K562 (cell line): Measurements from ENCODE around the gene KIR3DL2. TPM values are rescaled to one million over a fixed set of nuclear protein-coding genes. Genes with fewer than 3 reads are reported as not detected.

Experiments
- CEBPG ChIP-seq, 3 experiments: fragments of 200-800 bp in 1 of 3; sonication (Bioruptor generic) in 1 of 3; sonication (generic) in 1 of 3; formaldehyde crosslinking in 1 of 3; IDR thresholded peaks in 2 of 3; conservative IDR thresholded peaks in 1 of 3; 2 replicates each; pipeline versions ENCODE4 v1.6.1 to v1.8.0; 2016 to 2022; ENCODE audit warnings: missing compliant biosample characterization in 2 of 3, missing genetic modification characterization in 2 of 3, mild to moderate bottlenecking in 1 of 3, missing genetic modification reagents in 1 of 3
- IRF2 ChIP-seq: sonication (generic); formaldehyde crosslinking; IDR thresholded peaks from 2 replicates; pipeline ENCODE4 v1.8.1; 2022; ENCODE audit warnings: mild to moderate bottlenecking, missing genetic modification reagents
- IRF9 ChIP-seq: fragments of 450-650 bp; IDR thresholded peaks from 2 replicates; pipeline ENCODE4 v1.6.1; 2016; ENCODE audit warnings: missing biosample characterization, missing genetic modification characterization
- LCOR ChIP-seq: sonication (generic); formaldehyde crosslinking; IDR thresholded peaks from 2 replicates; pipeline ENCODE4 v1.8.0; 2022; ENCODE audit warnings: mild to moderate bottlenecking, missing genetic modification reagents
- TCF3 ChIP-seq: sonication (generic); formaldehyde crosslinking; IDR thresholded peaks from 2 replicates; pipeline ENCODE4 v1.4.0; 2020; ENCODE audit warnings: mild to moderate bottlenecking, missing genetic modification reagents
- USF1 ChIP-seq: sonication (generic); formaldehyde crosslinking; IDR thresholded peaks from 2 replicates; pipeline ENCODE4 v1.9.0; 2022; ENCODE audit warnings: mild to moderate bottlenecking, missing genetic modification reagents
- ZBTB26 ChIP-seq: fragments of 450-650 bp; formaldehyde crosslinking; IDR thresholded peaks from 2 replicates; pipeline ENCODE4 v1.4.0; 2022; ENCODE audit warnings: missing genetic modification characterization
- ZBTB40 ChIP-seq, 2 experiments: fragments of 450-650 bp in 1 of 2; sonication (generic) in 1 of 2; formaldehyde crosslinking in 1 of 2; IDR thresholded peaks; 2 replicates each; pipeline versions ENCODE4 v1.7.1 to v1.9.0; 2016 to 2022; ENCODE audit warnings: inconsistent platforms in 1 of 2, mild to moderate bottlenecking in 1 of 2, missing genetic modification reagents in 1 of 2
- ZNF639 ChIP-seq, 2 experiments: fragments of 200-800 bp in 1 of 2; sonication (Bioruptor generic) in 1 of 2; sonication (generic) in 1 of 2; formaldehyde crosslinking in 1 of 2; IDR thresholded peaks in 1 of 2; conservative IDR thresholded peaks in 1 of 2; 2 replicates each; pipeline versions ENCODE4 v1.5.0 to v1.6.1; 2016 to 2020; ENCODE audit warnings: missing compliant biosample characterization in 1 of 2, missing genetic modification characterization in 1 of 2, missing genetic modification reagents in 1 of 2
- ZNF785 ChIP-seq: fragments of 250-450 bp; sonication (Bioruptor Pico); IDR thresholded peaks from 2 replicates; pipeline ENCODE4 v1.4.0; 2020; ENCODE audit warnings: mild to moderate bottlenecking
- polyA plus RNA-seq, 8 experiments: library from polyadenylated mRNA; depleted of rRNA in 4 of 8; stranded (reverse) in 5 of 8; unstranded in 3 of 8; fragments of >200 nt; fragmentation: Nextera tagmentation in 2 of 8; fragmentation: Illumina TruSeq in 1 of 8; extraction: Ambion mirVana in 2 of 8; extraction: Trizol in 1 of 8; gene quantifications; 2 replicates each; pipeline versions ENCODE4 v1.2.1 to v1.2.3, GENCODE V29; 2011 to 2014; ENCODE audit warnings: inconsistent platforms in 1 of 8, missing spikeins in 1 of 8
- total RNA-seq, 7 experiments: library from RNA; depleted of rRNA in 6 of 7; stranded (reverse); fragments of >200 nt in 6 of 7; fragmentation: Illumina TruSeq in 2 of 7; extraction: Trizol in 2 of 7; gene quantifications; 2 replicates each; pipeline versions ENCODE4 v1.2.1 to v1.2.3, GENCODE V29; 2011 to 2021; ENCODE audit warnings: low replicate concordance in 1 of 7

The KIR3DL2 gene
- total and polyA plus RNA-seq, 9 of the 15 experiments (the other 6 are each of a cell fraction or from before 2014, with no cell fraction given) = not detected

GRCh38 chr19:54905803-54906511 is 55.7 kb downstream of the KIR3DL2 start, which contains the start of gene NCR1 (continued):
- TF ChIP-seq LCOR (CRISPR knock-in tag) = no peak
- no peak for TF ChIP-seq ZBTB26 (CRISPR knock-in tag)
- TF ChIP-seq IRF9 (tag) = no peak
- no peak for TF ChIP-seq TCF3 (CRISPR knock-in tag)
- TF ChIP-seq IRF2 (CRISPR knock-in tag) = no peak
- peak; percentile 60; the same call in 1 of the 2 replicates for TF ChIP-seq ZBTB40 (IDR thresholded peaks at IDR 0.05)
- no peak for TF ChIP-seq ZBTB40 (CRISPR knock-in tag; IDR thresholded peaks at IDR 0.05)
- TF ChIP-seq CEBPG (CRISPR knock-in tag; IDR thresholded peaks at IDR 0.05) = peak; percentile 7; the same call in 1 of the 2 replicates
- TF ChIP-seq CEBPG (tag; conservative IDR thresholded peaks at IDR 0.05 in 1 of 2, IDR thresholded peaks at IDR 0.05 in 1 of 2) = no peak
- 0 out of 2 replicates have a peak, but pooled peaks have one; percentile 26 for TF ChIP-seq USF1 (CRISPR knock-in tag)
- peak in 1 of 2 experiments; percentile 58; a peak in 1 of 4 replicates for TF ChIP-seq ZNF639 (CRISPR knock-in tag; conservative IDR thresholded peaks at IDR 0.05 in 1 of 2, IDR thresholded peaks at IDR 0.05 in 1 of 2)
- TF ChIP-seq ZNF785 (CRISPR knock-in tag) = no peak
